MM.1S (cell line): Measurements from ENCODE around the gene CCDC87.

Experiments
- DNase-seq: peaks from one replicate; pipeline ENCODE4 v3.0.0-alpha.2; 2015
- H2AFZ ChIP-seq: fragments of 300-600 bp; sonication (generic); 2 replicates; pipeline ENCODE4 v1.6.0; 2016; ENCODE audit warnings: antibody characterized with exemption, low read length
- H3F3A ChIP-seq: fragments of 300-600 bp; sonication (generic); 2 replicates; pipeline ENCODE4 v1.6.1; 2016; ENCODE audit warnings: mild to moderate bottlenecking, antibody characterized with exemption, low read length, moderate library complexity, mixed read lengths; ENCODE audit not compliant: insufficient read depth
- H3K27ac ChIP-seq: fragments of 300-600 bp; sonication (generic); 2 replicates; pipeline ENCODE4 v1.5.1; 2016; ENCODE audit warnings: mild to moderate bottlenecking, low read length
- H3K27me3 ChIP-seq: fragments of 300-600 bp; sonication (generic); replicated peaks from 2 replicates; pipeline ENCODE4 v1.6.0; 2016; ENCODE audit warnings: low read length; ENCODE audit not compliant: insufficient read depth
- H3K36me3 ChIP-seq: fragments of 300-600 bp; sonication (generic); replicated peaks from 2 replicates; pipeline ENCODE4 v1.6.1; 2016; ENCODE audit warnings: mild to moderate bottlenecking, low read length, mixed read lengths; ENCODE audit not compliant: insufficient read depth
- H3K4me1 ChIP-seq: fragments of 300-600 bp; sonication (generic); 2 replicates; pipeline ENCODE4 v1.6.1; 2016; ENCODE audit warnings: low read length, mixed read lengths
- H3K4me2 ChIP-seq: fragments of 300-600 bp; sonication (generic); 2 replicates; pipeline ENCODE4 v1.6.0; 2016; ENCODE audit warnings: low read depth, low read length
- H3K4me3 ChIP-seq: fragments of 300-600 bp; sonication (generic); 2 replicates; pipeline ENCODE4 v1.5.1; 2016; ENCODE audit warnings: low read length, mixed read lengths
- H3K79me2 ChIP-seq: fragments of 300-600 bp; sonication (generic); 2 replicates; pipeline ENCODE4 v1.6.1; 2016; ENCODE audit warnings: mixed run types, low read length, mixed read lengths
- H3K9ac ChIP-seq: fragments of 300-600 bp; sonication (generic); 2 replicates; pipeline ENCODE4 v1.6.1; 2016; ENCODE audit warnings: low read length, mixed read lengths
- H3K9me2 ChIP-seq: fragments of 300-600 bp; sonication (generic); replicated peaks from 2 replicates; pipeline ENCODE4 v1.6.1; 2016; ENCODE audit warnings: mild to moderate bottlenecking, low read length, mixed read lengths; ENCODE audit not compliant: insufficient read depth
- H3K9me3 ChIP-seq: fragments of 300-600 bp; sonication (generic); replicated peaks from 2 replicates; pipeline ENCODE4 v1.6.1; 2016; ENCODE audit warnings: mild to moderate bottlenecking, low read length, mixed read lengths; ENCODE audit not compliant: insufficient read depth
- H4K20me1 ChIP-seq: fragments of 300-600 bp; sonication (generic); 2 replicates; pipeline ENCODE4 v1.6.1; 2016; ENCODE audit warnings: mild to moderate bottlenecking, low read length, moderate library complexity, mixed read lengths; ENCODE audit not compliant: insufficient read depth
- CTCF ChIP-seq: fragments of 300-600 bp; sonication (generic); IDR thresholded peaks from 2 replicates; pipeline ENCODE4 v1.5.1; 2016; ENCODE audit warnings: antibody characterized with exemption, low read length, mixed read lengths
- EZH2 ChIP-seq: fragments of 300-600 bp; sonication (generic); optimal IDR thresholded peaks from 2 replicates; pipeline ENCODE3; 2017; ENCODE audit warnings: low read depth, mild to moderate bottlenecking, antibody characterized with exemption, low read length, mixed read lengths
- EZH2phosphoT487 ChIP-seq: fragments of 300-600 bp; sonication (generic); IDR thresholded peaks from 2 replicates; pipeline ENCODE4 v1.6.1; 2018; ENCODE audit warnings: antibody characterized with exemption, low read length

CCDC87 gene

DNA sequence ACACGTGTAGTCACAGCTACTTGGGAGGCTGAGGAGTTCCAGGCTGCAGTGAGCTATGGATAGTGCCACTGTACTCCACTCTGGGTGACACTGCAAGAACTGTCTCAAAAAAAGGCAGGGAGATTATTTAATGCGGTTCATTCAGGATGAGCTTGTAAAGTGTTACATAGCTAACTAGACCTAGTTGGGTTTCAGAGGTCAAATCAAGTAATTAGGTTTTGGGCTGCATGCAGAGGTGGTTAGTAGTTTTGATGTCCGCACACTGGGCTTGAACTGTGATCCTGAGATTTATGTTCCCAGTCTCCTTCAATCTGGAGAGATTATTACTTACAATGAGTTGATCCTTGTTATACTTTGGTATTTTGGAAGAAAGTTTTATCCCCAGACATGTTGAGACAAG lies 43.5 kb upstream of the CCDC87 start:
- no peak overlapping the region for H3K27ac ChIP-seq
- TF ChIP-seq EZH2phosphoT487: no peak
- no peak for TF ChIP-seq CTCF
- TF ChIP-seq EZH2: no peak
- peaks cover 12% of the 10 kb centered on the region; the same call in 1 of the 2 replicates for H3K36me3 ChIP-seq
- no peaks in the 10 kb centered on the region for H3K27me3 ChIP-seq
- no peak overlapping the region for H3K9ac ChIP-seq
- peaks cover 27% of the 10 kb centered on the region for H4K20me1 ChIP-seq
- H3K4me3 ChIP-seq: no peak overlapping the region
- H3K79me2 ChIP-seq: peaks cover 98% of the 10 kb centered on the region
- DNase-seq: no peak
- peaks cover 36% of the 10 kb centered on the region for H3K4me1 ChIP-seq
- no peaks in the 10 kb centered on the region for H3K9me3 ChIP-seq
- H2AFZ ChIP-seq: no peak overlapping the region
- H3F3A ChIP-seq: peaks cover 33% of the 10 kb centered on the region
- no peaks in the 10 kb centered on the region for H3K9me2 ChIP-seq
- H3K4me2 ChIP-seq: no peak overlapping the region

DNA sequence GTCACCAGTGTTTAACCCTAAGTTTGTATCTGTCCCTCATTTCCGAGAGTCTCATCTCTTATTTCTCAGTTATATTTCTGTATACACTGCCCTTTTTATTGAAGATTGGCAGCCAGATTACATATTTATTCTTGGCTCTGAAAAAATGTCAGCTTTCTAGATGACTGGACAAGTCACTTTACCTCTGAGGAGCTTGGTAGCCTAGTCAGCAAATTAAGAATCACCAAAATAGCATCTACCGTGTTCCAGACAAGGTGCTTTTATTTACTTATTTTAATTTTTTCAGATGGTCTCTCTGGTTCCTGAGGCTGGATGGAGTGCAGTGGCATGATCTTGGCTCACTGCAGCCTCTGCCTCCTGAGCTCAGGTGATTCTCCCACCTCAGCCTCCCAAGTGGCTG lies 40.1 kb upstream of the CCDC87 start:
- Histone ChIP-seq H3K4me3 (no peak overlapping the region), H3K36me3 (peaks cover 11% of the 10 kb centered on the region), H3K9me2 (no peaks in the 10 kb centered on the region), H3K79me2 (peaks cover 100% of the 10 kb centered on the region), H3K4me1 (0 out of 2 replicates have a peak, but pooled peaks cover 13% of the 10 kb centered on the region), H4K20me1 (peaks cover 21% of the 10 kb centered on the region), H3F3A (peaks cover 38% of the 10 kb centered on the region), H3K27me3 (no peaks in the 10 kb centered on the region), H3K4me2 (no peak overlapping the region), H2AFZ (no peak overlapping the region), H3K9ac (no peak overlapping the region), H3K9me3 (no peaks in the 10 kb centered on the region), H3K27ac (no peak overlapping the region)
- TF ChIP-seq EZH2phosphoT487 (no peak), CTCF (no peak)
- DNase-seq: peak; percentile 16

DNA sequence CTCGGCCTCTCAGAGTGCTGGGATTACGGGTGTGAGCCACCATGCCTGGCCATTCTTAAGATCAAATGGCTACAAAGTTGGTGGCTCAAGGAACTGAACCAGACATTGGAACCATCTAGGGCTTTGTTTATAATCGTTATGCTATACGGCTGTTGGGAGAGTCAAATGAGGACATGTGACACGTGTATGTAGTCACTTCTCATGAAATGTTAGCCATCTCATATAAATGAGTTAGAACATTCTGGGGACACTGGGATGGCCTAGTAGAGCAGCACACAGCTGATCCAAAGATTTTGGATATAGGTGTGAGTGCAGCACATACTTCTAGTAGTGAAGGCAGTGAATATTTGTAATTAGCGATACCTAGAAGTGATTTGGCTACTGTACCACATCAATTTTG lies 39.0 kb upstream of the CCDC87 start:
- Histone ChIP-seq H4K20me1 (peaks cover 32% of the 10 kb centered on the region), H3F3A (peaks cover 32% of the 10 kb centered on the region), H3K79me2 (peaks cover 100% of the 10 kb centered on the region), H3K9me3 (no peaks in the 10 kb centered on the region), H2AFZ (no peak overlapping the region), H3K36me3 (peaks cover 17% of the 10 kb centered on the region), H3K4me1 (0 out of 2 replicates have a peak, but pooled peaks cover 6% of the 10 kb centered on the region), H3K4me2 (no peak overlapping the region), H3K27me3 (no peaks in the 10 kb centered on the region), H3K9me2 (no peaks in the 10 kb centered on the region), H3K4me3 (no peak overlapping the region), H3K27ac (no peak overlapping the region), H3K9ac (no peak overlapping the region)
- DNase-seq: no peak
- TF ChIP-seq EZH2phosphoT487 (no peak), EZH2 (no peak), CTCF (no peak)
